ENCODE measurements around the gene MIB2.
"Not testable (repeated sequence)": the region's sequence is repeated elsewhere in the genome, so short reads cannot be mapped to it uniquely, and the experiment has no call there.

- TF ChIP-seq POLR2A (IDR thresholded peaks at IDR 0.05; ENCODE audit: low read depth, low read length); POLR2AphosphoS5 (IDR thresholded peaks at IDR 0.05; ENCODE audit: low read depth, low read length); SPI1 (IDR thresholded peaks at IDR 0.05; ENCODE audit: low read depth, low read length); TAF1 (IDR thresholded peaks at IDR 0.05; ENCODE audit: low read depth, low read length); POU2F2 (IDR thresholded peaks at IDR 0.05; ENCODE audit: low read depth, low read length); PAX5 (IDR thresholded peaks at IDR 0.05; ENCODE audit: insufficient read depth, low read length, severe bottlenecking): not testable (repeated sequence)
These were observed 18.1 kb downstream of the MIB2 start for GRCh38 chr1:1633409-1633808.

Data from GM12891 (cell line).